Measurements from ENCODE around the gene ZBTB42.

The ZBTB42 gene

DNA sequence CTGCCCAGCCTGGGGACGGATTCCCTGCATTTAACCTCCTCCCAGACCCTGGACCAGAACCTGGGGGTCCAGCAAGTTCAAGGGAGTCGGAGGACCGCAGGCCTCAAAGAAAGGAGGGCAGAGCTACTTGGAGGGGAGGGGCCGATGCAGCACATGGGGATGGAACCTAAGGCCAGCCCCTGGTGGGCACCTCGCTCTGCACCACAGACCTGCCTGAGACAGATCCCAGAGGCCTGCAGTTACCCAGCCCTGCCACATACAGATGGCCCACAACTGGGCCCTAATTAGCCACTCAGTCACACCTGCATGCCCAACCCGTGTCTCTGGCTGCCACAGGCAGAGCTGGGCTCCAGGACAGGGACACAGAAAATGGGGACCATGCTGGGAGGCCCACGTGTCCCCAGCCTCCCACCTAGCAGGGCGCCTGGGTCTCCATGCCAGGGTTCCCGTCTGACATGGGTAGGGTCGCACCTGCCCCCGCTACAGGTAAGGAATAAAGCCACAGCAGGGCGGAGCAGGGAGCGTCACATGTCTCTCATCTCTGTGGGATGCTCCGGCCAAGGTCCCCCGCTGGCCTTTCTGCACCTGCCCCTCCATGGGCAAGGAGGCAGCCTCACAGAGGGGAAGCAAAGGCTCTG, 22.1 kb upstream of the ZBTB42 start:
- intact Hi-C loops (cut with DNase I; ENCODE audit: low total_unique reads): no loop called here
- Histone ChIP-seq H3K36me3 (peaks cover 4 to 87% (median 53%) of the 10 kb centered on the region in 3 donors), H3K4me1 (peaks cover 0 to 6% (median 0%) of the 10 kb centered on the region in 4 donors), H3K27me3 (no peaks in the 10 kb centered on the region), H3K27ac (no peak overlapping the region), H3K9me3 (no peaks in the 10 kb centered on the region), H3K4me3 (no peak overlapping the region)
- no peak for DNase-seq
- TF ChIP-seq CTCF (IDR thresholded peaks at IDR 0.05): no peak

DNA sequence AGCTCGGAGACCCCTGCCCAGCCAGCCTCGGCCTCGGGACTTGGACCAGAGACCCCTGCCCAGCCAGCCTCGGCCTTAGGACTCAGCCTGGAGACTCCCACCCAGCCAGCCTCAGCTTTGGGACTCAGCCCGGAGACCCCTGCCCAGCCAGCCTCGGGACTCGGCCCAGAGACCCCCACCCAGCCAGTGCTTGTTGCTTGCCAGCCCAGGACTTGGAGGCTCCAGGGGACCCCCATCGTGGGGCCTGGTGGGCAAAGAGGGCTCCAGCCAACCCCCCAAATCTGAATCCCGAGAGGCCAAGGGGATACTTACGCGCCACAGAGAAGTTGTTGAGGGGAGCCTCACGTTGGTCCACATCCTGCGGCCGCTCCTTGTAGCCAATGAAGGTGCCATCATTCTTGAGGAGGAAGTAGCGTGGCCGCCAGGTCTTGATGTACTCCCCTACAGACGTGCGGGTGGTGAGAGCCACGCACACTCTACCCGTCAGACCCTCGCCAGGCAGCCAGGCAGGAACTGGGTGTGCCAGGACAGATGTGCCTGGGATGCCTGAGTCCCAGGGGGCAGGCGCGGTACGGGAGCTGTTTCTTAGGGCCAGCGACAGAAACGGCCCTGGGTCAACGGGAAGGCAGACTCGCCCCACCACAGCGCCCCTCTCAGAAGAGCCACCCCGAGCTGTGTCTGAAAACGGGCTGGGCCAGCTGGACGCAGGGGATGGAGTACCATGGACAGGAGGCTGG, 21.0 kb upstream of the ZBTB42 start:
- intact Hi-C loops (cut with DNase I; ENCODE audit: low total_unique reads): no loop called here
- H3K36me3 ChIP-seq: peaks cover 4 to 83% (median 48%) of the 10 kb centered on the region in 3 donors

GRCh38 chr14:104780513-104781030, 20.3 kb upstream of the ZBTB42 start:
- peaks cover 4 to 83% (median 41%) of the 10 kb centered on the region in 3 donors for H3K36me3 ChIP-seq
- H3K27ac ChIP-seq: no peak overlapping the region
- intact Hi-C loops (cut with DNase I; ENCODE audit: low total_unique reads): no loop called here
- H3K27me3 ChIP-seq: no peaks in the 10 kb centered on the region
- no peaks in the 10 kb centered on the region for H3K9me3 ChIP-seq
- DNase-seq: no peak
- H3K4me3 ChIP-seq: no peak overlapping the region
- no peak for TF ChIP-seq CTCF (IDR thresholded peaks at IDR 0.05)
- peaks cover 0 to 11% (median 4%) of the 10 kb centered on the region in 4 donors for H3K4me1 ChIP-seq

More for the DNA sequence above, 21.0 kb upstream of the ZBTB42 start:
- no peak for TF ChIP-seq CTCF (IDR thresholded peaks at IDR 0.05)
- DNase-seq: no peak
- Histone ChIP-seq H3K4me1 (peaks cover 0 to 8% (median 1%) of the 10 kb centered on the region in 4 donors), H3K27ac (no peak overlapping the region), H3K27me3 (no peaks in the 10 kb centered on the region), H3K4me3 (no peak overlapping the region), H3K9me3 (no peaks in the 10 kb centered on the region)

DNA sequence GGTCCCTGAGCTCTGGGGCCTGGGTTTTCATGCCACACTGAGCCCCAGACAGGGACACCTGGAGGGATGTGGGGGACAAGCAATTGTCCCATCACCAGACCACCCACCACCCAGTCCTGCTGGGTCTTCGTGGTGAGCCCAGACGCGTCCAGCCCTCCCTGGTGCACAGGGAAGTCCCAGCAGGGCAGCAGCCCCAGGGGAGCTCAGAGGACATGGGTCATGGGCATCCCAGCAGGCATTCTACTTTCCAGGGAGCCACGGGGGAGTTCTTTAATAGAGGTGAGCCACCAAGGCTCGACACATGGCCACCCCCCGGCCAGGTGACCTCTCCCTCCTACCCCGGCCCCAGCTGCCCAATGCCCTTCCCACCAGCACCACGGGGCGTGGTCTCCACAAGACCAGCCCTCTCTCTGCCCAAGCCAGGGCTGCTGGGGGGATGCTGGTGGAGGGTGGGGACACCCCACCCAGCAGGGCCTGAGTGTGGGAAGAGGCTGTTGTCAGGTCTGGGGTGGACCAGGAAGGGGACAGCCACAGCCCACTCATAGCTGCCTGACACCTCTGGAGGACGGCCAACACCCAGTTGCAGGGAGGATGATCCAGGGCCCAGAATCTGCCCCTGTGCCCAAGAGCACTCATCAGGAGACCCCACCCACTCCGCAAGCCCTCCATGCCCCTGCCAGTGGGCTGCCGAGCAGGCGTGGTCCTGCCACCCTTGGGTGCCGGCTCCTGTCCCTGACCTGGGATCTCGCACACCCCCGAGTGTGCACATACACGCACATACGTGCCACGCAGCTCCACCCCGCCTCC, 19.4 kb upstream of the ZBTB42 start:
- no peak for TF ChIP-seq CTCF (IDR thresholded peaks at IDR 0.05)
- DNase-seq: no peak
- Histone ChIP-seq H3K27ac (no peak overlapping the region), H3K27me3 (no peaks in the 10 kb centered on the region), H3K4me3 (no peak overlapping the region), H3K36me3 (peaks cover 3 to 80% (median 38%) of the 10 kb centered on the region in 3 donors), H3K9me3 (no peaks in the 10 kb centered on the region), H3K4me1 (peaks cover 0 to 20% (median 13%) of the 10 kb centered on the region in 4 donors)
- intact Hi-C loops (cut with DNase I; ENCODE audit: low total_unique reads): no loop called here

GRCh38 chr14:104782086-104782807, 18.7 kb upstream of the ZBTB42 start:
- TF ChIP-seq CTCF (IDR thresholded peaks at IDR 0.05): no peak
- no peak overlapping the region for H3K27ac ChIP-seq
- H3K27me3 ChIP-seq: no peaks in the 10 kb centered on the region
- H3K4me1 ChIP-seq: peaks cover 0 to 28% (median 19%) of the 10 kb centered on the region in 4 donors
- H3K36me3 ChIP-seq: peaks cover 0 to 79% (median 34%) of the 10 kb centered on the region in 3 donors
- intact Hi-C loops (cut with DNase I; ENCODE audit: low total_unique reads): no loop called here
- DNase-seq: no peak
- H3K9me3 ChIP-seq: no peaks in the 10 kb centered on the region
- H3K4me3 ChIP-seq: no peak overlapping the region
